GM19395 (cell line): ENCODE measurements around the gene ACSS1.

Experiments used
- ATAC-seq: cut with Tn5 transposase; IDR thresholded peaks from one replicate; pipeline ENCODE4 v1.9.1; 2021; ENCODE audit warnings: mild to moderate bottlenecking, moderate library complexity; ENCODE audit not compliant: unreplicated experiment

Gene ACSS1

DNA sequence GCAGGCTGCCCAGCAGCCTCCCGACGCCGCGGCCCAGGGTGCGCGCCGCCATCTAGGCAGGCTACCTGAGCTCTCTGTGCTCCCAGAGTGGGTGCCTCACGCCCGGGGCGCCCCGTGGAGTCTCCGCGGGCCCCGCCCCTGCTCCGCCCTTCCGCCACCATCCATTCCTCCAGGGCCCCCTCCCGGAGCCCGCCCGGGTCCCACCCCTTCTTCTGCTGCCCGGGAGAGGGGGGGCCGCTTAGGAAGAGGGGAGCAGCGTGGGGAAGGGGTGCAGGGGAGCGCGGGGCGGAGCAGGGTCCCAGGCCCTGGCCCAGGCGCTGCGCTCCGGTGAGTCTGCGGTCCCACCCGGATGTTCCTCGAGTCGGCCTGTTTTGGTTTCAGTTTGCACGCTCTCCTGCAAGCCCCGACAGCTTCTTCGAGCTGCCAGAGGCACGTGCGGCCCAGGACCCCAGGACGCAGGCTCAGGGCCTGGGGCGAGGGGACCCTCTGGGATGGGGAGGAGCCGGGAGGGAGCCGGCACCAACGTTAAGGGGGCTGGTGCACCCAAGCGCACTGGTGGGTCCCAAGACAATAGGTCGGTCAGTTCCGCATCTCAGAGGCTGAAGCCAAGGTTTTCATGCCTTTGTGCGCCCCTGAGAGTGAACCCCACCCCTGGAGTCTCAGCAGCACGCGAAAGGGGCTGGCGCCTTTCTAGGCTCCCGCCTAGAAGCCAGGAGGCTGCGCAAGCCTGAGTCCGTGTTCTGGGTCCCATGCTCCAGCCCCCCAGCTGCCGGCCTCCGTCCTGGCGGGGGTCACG lies at the start of gene ACSS1:
TSS of gene ACSS1 (minus strand) at position 89 of the 796 bp plus-strand sequence. CDS start at position 52, 37 bp downstream.
- peak; percentile 68 for ATAC-seq

DNA sequence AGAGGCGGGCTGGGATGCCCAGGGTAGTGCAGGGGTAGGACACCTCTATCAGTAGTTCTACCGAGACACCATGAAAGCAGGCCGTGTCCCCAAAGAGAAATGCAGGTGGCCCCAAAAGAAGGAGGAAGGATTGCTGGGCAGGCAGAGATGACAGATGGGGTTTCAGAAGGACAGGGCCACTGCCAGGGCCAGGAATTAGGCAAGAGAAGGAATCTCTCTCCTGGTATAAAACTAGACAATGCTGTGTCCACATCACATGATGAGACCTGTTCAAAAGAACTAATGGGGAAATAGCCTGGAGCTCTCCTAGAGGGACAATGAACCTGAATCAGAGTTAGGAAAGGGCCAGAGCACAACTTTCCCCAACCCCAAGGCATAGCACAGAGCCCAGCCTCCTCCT lies 45.6 kb upstream of the ACSS1 start:
- no peak for ATAC-seq

DNA sequence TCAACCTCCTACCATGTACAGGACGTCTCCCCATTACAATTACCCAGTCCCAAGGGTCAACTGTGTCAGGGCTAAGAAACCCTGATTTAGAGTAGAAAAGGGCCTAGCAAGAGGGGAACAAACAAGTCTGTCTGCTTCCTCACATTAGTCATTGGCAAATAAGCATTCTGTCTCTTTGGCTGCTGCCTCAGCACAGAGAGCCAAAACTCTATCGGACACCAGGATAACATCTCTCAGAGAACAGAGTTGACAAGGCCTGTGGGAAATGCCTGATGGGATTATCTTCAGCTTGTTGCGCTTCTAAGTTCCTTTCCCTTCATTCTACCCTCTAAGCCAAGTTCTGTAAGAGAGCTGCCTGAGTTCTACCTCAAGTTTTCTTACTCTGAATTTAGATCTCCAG lies 43.0 kb upstream of the ACSS1 start:
- ATAC-seq, result no peak

DNA sequence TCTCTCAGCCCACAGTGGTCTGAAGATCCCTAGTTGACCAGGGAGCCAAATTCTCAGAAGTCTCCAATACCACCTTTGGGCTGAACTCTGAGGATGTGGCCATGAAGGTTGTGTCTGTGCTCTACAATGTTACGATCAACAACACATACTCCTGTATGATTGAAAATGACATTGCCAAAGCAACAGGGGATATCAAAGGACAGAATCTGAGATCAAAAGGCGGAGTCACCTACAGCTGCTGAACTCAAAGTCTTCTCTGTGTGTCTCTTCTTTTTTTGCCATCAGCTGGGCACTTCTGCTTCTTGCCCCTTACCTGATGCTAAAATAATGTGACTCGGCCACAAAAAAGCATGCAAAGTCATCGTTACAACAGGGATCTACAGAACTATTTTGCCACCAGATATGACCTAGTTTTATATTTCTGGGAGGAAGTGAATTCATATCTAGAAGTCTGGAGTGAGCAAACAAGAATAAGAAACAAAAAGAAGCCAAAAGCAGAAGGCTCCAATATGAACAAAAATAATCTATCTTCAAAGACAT lies 41.7 kb upstream of the ACSS1 start:
- no peak for ATAC-seq

DNA sequence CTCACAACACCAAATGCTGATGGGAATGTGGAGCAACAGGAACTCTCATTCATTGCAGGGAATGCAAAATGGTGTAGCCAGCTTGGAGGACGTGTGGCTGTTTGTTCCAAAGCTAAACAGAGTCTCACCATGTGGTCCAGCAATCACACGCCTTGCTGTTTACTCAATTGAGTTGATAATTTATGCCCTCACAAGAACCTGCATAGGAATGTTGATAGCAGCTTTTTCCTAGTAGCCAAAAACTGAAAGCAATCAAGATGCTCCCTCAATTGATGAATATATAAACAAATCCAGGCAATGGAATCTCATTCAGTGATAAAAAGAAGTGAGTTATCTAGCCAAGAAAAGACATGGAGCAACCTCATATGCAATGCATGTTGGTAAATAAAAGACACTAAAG lies 39.6 kb upstream of the ACSS1 start:
- no peak for ATAC-seq

DNA sequence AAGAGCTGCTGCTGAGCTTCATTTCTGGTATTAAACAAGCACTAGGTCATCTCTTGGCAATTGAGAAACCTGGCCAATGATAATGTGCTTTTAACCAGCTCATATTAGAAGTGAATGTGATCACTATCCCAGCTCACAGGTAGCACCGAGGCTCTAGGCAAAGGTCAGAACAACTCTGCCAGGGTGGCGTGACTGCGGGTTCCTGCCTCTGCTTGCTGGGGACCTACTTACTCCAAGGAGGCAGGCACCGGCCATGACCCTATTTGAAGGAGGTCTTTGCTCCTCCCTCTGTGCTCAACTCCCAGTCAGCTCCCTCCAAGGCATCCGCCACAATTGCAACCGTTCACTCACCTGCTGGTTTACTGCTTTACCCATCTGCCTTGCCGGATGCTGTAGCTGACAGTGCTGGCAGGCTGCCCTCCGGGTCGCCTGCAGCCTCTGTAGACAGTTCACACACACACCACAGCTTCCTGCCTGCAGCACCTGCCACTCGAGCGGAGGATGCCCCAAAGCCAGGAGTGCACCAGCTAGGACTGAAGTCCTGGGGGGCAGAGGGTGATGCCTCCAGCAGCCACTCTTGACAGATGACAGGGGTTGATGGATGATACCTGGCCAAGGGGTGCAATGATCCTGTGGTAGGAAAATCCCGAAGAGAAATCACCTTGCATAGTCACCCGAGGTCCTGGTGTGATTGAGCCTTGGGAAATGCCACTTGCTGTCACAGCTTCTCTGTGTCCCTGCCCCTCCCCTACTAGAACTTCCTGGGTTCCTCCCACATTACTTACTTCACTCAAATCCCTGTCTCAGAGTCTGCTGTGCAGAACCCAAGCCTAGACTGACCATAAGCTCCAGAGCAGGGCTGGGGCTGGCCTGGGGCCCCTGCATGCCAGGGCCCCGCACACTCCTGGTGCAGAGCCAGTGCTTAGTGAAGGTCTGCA lies 32.8 kb upstream of the ACSS1 start:
- peak; percentile 60 for ATAC-seq

DNA sequence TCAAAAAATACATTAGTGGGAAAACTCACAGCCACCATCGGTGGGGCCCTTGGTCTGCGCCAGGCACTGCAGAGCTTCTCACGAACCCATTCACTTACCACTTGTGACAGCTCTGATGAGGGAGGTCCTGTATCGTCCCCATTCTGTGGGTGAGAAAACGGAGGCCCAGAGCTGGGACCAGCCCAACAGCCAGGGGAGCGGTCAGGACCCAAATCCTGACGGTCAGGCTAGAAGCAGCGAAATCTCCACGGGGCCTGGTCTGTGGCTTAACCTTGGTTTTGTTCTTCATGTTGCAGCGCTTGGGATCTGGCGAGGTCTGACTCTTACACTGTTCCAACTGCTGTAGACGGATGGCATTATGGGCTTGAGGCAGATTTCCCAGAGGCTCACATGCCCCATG lies 31.7 kb upstream of the ACSS1 start:
- no peak for ATAC-seq

DNA sequence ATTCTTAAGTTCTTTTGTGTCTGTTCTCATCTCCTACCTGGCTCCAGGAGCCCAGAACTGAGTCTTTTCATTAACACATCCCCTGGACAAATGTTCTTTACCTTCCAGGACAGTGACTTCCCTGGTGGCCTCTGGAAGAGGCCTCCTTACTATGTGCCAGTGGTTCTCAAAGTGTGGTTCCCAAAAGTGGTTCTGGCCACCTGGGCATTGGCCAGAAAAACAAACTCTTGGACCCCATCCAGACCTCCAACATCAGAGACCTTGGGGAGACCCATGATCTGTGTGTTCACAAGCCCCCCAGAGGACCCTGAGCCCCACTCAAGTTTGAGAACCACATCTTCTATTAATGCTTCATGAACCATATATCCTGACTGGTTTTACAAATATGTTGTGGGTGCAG lies 31.2 kb upstream of the ACSS1 start:
- ATAC-seq, result no peak

DNA sequence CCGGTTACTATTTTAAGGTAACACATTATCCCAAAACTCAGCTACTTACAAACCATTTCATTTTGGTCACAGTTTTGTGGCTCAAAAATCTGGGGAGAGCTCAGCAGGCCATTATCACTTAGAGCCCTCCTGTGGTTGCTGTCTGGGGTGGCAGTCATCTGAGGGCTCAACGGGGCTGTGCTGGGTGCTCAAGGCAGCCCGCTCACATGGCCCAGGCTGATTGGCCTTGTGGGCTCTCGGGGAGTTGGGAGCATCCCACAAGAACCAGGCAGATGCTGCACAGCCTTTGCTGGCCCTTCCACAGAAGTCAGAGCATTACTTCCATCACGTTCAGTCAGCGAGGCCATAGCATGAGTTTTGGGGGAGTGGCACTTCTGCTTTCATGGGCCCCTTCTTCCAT lies 30.3 kb upstream of the ACSS1 start:
- ATAC-seq, result no peak

DNA sequence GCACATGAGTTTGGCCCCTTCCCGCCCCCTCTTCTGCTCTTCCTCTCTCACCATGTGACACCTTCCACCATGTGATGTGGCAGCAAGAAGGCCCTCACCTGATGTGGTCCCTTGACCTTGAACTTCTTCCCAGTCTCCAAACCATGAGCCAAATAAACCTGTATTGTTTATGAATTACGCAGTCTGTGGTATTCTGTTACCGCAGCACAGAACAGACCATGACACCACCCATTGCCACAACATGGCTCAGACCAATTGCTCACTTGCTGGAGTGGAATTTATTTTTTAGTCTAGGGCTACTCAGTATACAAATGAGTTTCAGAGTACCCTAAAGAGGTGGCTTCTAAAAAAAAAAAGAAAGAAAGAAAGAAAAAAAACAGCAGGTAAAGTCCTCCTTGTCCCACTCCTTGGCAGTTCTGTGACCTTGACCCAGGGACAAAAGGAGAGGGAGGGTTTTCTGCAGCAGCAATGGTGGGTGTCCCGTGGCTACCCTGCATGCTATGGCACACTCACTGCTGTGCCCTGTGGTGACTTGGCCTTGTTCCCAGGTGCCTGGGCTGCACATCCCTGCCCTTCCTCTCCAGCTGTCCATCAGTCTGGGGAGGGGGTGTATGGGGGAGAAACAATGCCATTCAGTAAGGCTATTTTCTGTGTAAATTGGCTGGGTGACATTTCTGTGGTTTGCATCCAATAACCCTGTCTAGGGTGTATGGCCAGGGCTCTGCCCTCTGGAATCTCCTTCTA lies 29.4 kb upstream of the ACSS1 start:
- no peak for ATAC-seq

DNA sequence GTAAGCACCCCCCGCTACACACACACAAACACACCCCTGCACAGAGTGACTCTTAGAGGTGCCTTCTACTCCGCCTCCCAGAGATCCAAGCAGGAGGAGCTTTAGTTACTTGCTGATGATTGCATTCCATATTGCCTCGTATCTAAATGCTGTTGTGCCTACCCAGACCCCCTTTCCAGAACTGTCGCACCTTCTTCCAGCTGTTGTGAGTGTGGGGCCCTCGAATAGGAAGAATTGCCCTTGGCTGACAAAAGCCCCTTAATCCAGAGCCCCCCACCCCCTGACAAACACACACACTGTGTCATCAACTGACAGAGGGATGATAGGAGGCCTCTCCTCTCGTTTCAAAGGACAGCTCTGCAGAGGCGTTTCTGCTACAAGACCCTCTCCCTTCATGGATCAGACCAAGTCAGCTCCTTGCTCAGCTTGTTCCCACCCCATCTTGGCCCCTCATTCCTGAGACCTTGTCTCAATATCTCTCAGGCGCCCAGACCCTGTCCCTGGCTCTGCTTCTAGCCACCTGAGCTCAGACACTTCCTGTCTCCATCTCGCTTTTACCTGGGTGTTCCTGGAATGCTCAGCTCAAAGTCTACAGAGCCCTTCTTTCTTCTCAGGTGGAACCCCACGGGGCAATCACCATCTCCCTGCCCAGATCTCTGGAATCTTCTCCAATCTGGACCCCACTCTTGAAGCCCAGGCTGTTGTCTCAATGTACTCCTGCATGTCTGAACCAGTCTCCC lies 28.0 kb upstream of the ACSS1 start:
- ATAC-seq, result no peak

DNA sequence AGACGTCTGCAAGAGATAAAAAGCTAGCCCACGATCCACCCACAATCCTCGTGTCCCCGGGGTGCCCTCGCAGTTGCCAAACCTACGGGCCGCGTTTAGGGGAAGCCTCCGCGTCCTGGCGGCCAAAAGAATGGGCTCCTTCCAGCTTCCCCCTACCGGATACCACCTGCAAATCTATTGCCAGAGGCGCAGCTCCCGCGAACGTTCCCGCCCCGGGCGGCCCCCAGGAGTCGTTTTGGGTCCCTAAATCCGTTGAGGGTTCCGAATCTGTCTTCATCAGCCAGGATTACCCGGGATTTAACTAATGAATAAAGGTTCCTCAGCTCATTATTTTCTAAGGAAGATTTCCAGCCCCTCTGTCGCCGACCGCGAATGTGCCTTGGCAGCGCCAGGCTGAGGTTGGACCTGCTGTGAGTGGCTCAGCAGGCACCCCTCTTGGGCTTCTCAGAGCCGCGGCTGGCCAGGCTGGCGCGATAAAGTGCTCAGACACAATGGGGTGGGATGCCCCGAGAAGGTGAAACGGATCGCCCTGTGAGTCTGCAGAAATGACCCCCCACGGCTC lies 26.8 kb upstream of the ACSS1 start:
- ATAC-seq, result no peak

DNA sequence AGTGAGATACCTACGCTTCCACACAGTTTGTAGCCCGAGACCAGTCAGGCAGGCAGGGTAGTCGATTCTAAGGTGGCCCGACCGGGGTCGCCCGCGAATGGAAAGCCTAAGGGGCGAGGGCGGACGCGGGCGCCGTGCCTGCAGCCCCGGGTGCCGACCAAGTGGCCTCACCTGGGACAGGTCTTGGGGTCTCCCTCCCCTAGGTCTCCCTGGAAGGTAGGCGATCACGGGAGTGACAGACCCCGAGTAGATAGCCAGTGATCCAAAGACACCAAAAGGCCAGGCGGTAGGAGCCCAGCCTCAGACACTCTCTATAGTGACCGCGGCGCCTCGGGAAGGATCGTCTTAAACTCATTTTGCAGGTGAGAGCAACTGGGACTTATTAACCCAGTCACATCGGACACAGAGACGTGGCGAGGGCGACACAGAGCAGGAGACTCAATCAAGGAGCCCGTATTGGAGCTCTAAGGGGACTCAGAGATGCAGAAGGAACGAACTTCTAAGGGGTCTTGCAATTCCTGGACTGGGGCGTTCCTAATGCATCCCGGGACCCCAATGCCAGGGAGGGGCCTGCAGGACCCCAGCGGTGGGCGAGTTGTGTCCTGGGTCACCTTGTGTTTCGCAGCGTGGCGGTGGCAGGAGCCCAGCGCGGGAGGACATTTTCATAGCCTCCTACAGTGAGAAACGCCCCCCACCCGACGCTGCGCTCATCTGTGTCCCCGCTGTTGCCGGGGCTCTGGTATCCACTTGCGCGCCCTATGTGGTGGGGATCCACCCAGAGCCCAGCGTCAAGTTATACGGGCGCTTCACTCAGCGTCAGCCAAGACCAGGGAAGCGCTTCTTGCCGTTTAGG lies 26.1 kb upstream of the ACSS1 start:
- peak; percentile 56 for ATAC-seq

DNA sequence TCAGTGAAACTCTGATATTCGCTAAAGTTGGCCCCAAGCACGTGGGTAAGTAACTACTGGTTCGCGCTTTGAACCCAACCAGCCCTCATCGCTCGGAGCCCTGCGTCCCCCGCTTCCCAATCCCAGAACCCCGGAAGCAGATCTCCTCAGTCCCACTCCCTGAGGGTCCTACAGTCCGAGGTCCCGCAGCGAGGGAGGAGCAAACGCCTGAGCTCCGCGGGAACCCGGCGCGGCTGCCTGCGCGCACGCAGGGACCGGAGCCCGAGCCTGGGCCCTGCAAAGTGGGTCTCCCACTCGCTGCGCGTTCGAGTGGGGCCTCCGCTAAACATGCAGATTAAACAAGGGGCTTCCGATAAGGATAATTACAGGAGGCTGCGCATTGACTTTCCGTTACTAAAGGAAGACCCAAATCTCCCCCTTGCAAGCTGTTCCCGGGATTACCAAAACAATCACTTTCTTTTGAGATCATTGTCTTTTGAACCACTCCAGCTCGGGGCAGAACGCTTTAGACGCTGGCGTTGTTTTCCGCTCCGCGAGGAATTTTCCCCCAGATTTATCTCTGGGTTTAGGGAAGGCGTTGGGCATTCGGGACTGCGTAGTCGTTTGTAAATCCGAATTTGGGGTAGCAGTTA lies 25.3 kb upstream of the ACSS1 start:
- no peak for ATAC-seq

DNA sequence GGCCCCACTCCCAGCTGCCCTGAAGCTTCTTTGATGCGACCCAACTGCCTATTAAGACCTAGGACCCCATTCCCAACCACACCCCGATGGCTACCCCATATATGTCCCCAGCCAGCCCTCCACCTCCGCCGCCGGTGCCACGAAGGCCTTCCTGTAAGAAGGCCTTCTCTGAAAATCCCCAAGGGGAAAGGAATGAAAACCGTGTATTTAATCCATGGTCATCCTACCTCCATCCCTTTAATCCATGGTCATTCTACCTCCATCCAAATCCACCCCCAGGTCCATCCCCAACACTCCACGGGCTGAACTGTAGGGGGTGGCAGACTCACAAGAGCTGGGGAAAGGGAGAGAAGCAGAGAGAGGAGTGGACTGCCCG lies 24.5 kb upstream of the ACSS1 start:
- no peak for ATAC-seq

DNA sequence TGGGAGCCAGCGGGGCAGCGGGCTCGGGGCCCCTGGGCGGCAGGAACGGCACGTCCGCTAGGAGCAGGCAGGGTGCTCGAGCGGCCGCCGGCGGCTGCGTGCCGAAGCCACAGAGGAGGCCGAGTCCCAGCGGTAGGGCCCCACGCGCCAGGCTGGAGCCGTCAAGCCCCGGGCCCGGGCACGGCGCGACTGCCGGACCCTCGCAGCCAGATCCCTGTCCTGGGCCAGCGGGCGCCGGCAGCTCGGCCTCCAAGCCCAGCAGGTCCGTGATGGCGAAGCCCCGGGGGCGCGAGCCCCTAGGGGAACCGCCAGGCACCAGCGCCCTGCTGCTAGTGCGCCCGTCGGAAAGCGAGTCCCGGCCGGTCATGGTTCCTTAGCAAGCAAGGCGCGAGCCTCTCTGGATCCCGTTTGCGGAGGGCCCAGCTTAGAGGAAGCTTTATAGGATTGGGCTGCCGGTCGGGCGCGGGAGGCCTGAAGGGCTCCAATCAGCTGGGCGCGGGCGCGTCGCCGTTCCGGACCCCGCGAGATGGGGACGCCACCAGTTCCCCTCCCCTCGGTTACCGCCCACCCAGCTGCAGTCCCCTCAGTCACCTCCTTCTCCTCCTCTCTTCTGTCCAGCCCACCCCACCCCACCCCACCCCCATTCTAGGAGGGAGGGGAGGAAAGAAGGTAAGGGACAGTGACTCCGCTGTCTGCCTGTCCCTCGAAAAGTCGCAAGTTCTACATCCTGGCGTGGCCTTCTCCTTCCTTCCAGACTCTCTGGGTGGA lies 24.0 kb upstream of the ACSS1 start, which contains the start of gene VSX1:
TSS of gene VSX1 (minus strand) at position 412 of the 768 bp plus-strand sequence. CDS start at position 367, 45 bp downstream.
- no peak for ATAC-seq

DNA sequence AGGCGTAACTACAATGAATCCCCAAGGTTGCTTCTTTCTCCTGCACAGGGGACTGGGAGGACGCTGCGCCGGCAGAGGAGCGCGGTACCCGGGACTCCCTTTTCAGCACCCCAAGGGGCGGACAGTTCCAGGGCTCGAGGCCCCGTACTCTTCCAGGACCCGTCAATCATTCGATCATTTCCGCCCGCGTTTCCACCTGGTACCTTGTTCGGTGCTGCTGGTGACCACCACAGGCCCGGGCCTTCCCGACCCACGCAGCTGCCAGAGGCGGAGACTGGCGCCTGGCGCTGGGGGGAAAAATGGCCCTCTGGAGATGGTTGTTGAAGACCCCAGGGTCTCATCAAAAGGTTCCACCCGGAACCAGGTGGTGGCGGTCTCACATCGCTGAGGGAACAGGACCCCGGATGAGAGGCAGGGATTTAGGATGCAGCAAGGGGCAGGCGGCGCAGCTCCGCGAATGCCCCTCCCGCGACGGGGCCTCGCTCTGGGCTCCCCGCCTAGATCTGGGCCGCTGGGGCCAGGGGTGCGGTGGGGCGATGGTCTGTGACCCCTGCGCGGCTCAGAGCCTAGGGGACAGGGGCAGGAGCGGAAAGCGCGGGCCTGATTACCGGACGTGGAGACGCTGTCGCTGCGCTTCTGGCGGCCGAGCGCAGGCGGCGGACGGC lies 23.3 kb upstream of the ACSS1 start:
- no peak for ATAC-seq
